Measurements from ENCODE around the gene MOV10L1. TPM values are rescaled to one million over a fixed set of nuclear protein-coding genes. Genes with fewer than 3 reads are reported as not detected.

The MOV10L1 gene
- total RNA-seq, 2 donors from 2014 or later = 0.36 to 18.9 TPM

DNA sequence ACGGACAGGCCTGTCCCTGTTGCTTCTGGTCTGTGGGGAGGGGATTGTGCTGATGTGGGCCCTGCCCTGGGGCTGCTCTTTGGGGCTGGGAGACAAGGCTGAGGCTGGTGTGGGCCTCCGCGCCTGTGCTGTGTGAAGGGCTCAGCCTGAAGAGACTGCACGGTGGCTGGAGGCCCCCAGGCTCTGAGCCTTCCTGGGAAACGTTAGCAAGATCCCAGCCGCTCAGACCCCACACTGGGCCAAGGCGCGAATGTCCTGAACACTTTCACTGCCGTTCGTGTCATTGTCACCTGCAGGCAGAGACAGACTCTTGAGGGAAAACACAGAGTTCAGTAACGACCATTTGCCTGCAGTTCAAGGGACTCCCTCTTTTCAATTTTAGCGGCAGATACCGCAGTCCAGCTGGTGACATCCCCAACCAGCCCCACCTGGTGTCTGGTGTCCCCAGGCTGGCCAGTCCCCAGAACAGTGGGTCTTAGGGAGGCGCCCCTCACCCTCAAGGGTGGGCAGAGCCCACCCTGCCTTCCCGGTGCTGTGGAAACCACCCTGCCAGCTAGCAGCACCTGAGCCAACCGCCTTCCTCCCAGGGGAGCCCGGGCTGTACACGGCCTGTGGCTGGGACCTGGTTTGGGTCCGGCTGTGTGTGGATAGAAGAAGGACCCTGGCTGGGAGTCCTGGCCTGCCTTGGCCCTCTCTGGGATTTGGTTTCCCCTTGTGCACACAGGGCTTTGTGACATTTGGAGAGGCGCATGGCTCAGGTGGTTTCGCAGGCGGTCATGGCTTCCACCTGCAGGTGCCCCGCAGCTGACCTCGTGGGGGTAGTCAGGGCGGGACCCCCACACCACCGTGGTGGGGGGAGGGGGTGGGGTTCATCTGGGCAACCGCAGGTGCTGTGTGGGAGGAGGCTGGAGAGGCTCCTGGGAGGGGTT, 86.4 kb downstream of the MOV10L1 start:
- H3K9me3 ChIP-seq = no peaks in the 10 kb centered on the region
- DNase-seq (ENCODE audit: low spot score) = no peak
- TF ChIP-seq, protein P1, sequence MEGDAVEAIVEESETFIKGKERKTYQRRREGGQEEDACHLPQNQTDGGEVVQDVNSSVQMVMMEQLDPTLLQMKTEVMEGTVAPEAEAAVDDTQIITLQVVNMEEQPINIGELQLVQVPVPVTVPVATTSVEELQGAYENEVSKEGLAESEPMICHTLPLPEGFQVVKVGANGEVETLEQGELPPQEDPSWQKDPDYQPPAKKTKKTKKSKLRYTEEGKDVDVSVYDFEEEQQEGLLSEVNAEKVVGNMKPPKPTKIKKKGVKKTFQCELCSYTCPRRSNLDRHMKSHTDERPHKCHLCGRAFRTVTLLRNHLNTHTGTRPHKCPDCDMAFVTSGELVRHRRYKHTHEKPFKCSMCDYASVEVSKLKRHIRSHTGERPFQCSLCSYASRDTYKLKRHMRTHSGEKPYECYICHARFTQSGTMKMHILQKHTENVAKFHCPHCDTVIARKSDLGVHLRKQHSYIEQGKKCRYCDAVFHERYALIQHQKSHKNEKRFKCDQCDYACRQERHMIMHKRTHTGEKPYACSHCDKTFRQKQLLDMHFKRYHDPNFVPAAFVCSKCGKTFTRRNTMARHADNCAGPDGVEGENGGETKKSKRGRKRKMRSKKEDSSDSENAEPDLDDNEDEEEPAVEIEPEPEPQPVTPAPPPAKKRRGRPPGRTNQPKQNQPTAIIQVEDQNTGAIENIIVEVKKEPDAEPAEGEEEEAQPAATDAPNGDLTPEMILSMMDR (IDR thresholded peaks at IDR 0.05) = no peak
- TF ChIP-seq POLR2A (IDR thresholded peaks at IDR 0.05) (no peak), POLR2AphosphoS5 (IDR thresholded peaks at IDR 0.05) (no peak)
- 76% methylated on average over 23 of the region's 27 CpGs for WGBS
- intact Hi-C loops (cut with DNase I) = no loop called here
- H3K27me3 ChIP-seq (replicated peaks; ENCODE audit: insufficient read depth) = no peaks in the 10 kb centered on the region
- no peak overlapping the region for H3K27ac ChIP-seq
- no peaks in the 10 kb centered on the region for H3K36me3 ChIP-seq
- H3K4me3 ChIP-seq = no peak overlapping the region
- no peaks in the 10 kb centered on the region for H3K4me1 ChIP-seq (replicated peaks)

DNA sequence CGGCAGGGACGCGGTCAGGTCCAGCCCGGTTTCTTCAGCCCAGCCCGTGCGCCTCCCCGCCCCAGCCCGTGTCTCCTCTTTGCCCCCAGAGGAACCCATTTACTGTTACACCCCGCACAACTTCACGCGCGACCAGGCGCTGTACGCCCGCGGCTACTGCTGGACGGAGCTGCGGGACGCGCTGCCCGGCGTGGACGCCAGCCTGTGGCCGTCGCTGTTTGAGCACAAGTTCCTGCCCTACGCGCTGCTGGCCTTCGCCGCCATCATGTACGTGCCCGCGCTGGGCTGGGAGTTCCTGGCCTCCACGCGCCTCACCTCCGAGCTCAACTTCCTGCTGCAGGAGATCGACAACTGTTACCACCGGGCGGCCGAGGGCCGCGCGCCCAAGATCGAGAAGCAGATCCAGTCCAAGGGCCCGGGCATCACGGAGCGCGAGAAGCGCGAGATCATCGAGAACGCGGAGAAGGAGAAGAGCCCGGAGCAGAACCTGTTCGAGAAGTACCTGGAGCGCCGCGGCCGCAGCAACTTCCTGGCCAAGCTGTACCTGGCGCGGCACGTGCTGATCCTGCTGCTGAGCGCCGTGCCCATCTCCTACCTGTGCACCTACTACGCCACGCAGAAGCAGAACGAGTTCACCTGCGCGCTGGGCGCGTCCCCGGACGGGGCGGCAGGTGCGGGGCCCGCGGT, 87.2 kb downstream of the MOV10L1 start:
- Histone ChIP-seq H3K27me3 (replicated peaks; ENCODE audit: insufficient read depth) (no peaks in the 10 kb centered on the region), H3K4me1 (replicated peaks) (no peaks in the 10 kb centered on the region), H3K9me3 (no peaks in the 10 kb centered on the region), H3K4me3 (no peak overlapping the region), H3K36me3 (no peaks in the 10 kb centered on the region), H3K27ac (no peak overlapping the region)
- intact Hi-C loops (cut with DNase I) = no loop called here
- TF ChIP-seq POLR2AphosphoS5 (IDR thresholded peaks at IDR 0.05) (no peak), POLR2A (IDR thresholded peaks at IDR 0.05) (no peak)
- TF ChIP-seq, protein P1 (IDR thresholded peaks at IDR 0.05) = no peak
- 96% methylated on average over 76 of the region's 76 CpGs for WGBS
- DNase-seq (ENCODE audit: low spot score) = no peak

DNA sequence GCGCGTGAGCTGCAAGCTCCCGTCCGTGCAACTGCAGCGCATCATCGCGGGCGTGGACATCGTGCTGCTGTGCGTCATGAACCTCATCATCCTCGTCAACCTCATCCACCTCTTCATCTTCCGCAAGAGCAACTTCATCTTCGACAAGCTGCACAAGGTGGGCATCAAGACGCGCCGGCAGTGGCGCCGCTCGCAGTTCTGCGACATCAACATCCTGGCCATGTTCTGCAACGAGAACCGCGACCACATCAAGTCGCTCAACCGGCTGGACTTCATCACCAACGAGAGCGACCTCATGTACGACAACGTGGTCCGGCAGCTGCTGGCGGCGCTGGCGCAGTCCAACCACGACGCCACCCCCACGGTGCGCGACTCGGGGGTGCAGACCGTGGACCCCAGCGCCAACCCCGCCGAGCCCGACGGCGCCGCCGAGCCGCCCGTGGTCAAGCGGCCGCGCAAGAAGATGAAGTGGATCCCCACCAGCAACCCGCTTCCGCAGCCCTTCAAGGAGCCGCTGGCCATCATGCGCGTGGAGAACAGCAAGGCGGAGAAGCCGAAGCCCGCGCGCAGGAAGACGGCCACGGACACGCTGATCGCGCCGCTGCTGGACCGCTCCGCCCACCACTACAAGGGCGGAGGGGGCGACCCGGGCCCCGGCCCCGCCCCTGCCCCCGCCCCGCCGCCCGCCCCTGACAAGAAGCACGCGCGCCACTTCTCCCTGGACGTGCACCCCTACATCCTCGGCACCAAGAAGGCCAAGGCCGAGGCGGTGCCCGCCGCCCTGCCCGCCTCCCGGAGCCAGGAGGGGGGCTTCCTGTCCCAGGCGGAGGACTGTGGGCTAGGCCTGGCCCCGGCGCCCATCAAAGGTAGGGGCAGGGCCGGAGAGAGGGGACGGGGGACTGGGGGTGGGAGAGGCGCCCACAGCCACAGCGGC, 88.0 kb downstream of the MOV10L1 start:
- no peak overlapping the region for H3K4me3 ChIP-seq
- intact Hi-C loops (cut with DNase I) = no loop called here
- no peak for TF ChIP-seq POLR2A (IDR thresholded peaks at IDR 0.05)
- TF ChIP-seq, protein P1 (IDR thresholded peaks at IDR 0.05) = no peak
- no peak for TF ChIP-seq POLR2AphosphoS5 (IDR thresholded peaks at IDR 0.05)
- DNase-seq (ENCODE audit: low spot score) = no peak
- 79% methylated on average over 78 of the region's 98 CpGs for WGBS
- no peaks in the 10 kb centered on the region for H3K9me3 ChIP-seq
- no peak overlapping the region for H3K27ac ChIP-seq
- no peaks in the 10 kb centered on the region for H3K4me1 ChIP-seq (replicated peaks)
- H3K36me3 ChIP-seq = no peaks in the 10 kb centered on the region
- H3K27me3 ChIP-seq (replicated peaks; ENCODE audit: insufficient read depth) = no peaks in the 10 kb centered on the region

DNA sequence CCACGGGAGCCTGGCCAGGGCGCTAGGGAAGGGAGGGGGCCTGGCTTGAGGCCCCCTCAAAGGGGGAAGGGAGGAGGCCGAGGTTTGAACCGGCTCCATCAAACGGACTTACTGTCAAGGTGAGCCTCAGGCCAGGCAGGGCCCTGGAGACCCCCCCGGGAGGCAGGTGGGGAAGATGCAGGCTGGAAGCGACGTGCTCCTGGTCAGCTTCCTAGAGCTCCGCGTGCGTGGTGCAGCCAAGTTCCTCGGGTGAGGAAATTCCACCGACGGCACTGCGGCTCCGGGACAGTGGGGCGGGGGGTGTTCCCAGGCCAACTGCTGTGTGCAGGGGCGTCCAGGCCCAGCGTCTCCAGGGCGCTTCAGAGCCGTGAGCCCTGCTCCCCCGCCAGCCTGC, 88.7 kb downstream of the MOV10L1 start:
- WGBS = 68% methylated on average over 20 of the region's 22 CpGs
- DNase-seq (ENCODE audit: low spot score) = no peak
- TF ChIP-seq POLR2A (IDR thresholded peaks at IDR 0.05) = no peak
- TF ChIP-seq, protein P1 (IDR thresholded peaks at IDR 0.05) = no peak
- TF ChIP-seq POLR2AphosphoS5 (IDR thresholded peaks at IDR 0.05) = no peak
- intact Hi-C loops (cut with DNase I) = no loop called here
- Histone ChIP-seq H3K9me3 (no peaks in the 10 kb centered on the region), H3K27ac (no peak overlapping the region), H3K4me3 (no peak overlapping the region), H3K27me3 (replicated peaks; ENCODE audit: insufficient read depth) (no peaks in the 10 kb centered on the region), H3K36me3 (no peaks in the 10 kb centered on the region), H3K4me1 (replicated peaks) (no peaks in the 10 kb centered on the region)
